ENCODE data around the gene AGBL1. TPM values are rescaled to one million over a fixed set of nuclear protein-coding genes. Genes with fewer than 3 reads are reported as not detected.

AGBL1 gene
- total RNA-seq, 2 donors from 2014 or later, result not detected

- no peak overlapping the region for H3K4me3 ChIP-seq
- no peak for DNase-seq (ENCODE audit: low spot score)
- H3K4me1 ChIP-seq (ENCODE audit: control insufficient read depth in 1 of 2, low read depth in 2 of 2), result no peaks in the 10 kb centered on the region
- no peaks in the 10 kb centered on the region for H3K9me3 ChIP-seq
- ATAC-seq (ENCODE audit: insufficient number of reproducible peaks, low FRiP score, low read depth), result no peak
- H3K27me3 ChIP-seq (replicated peaks; ENCODE audit: insufficient read depth), result no peaks in the 10 kb centered on the region
- no peak overlapping the region for H3K27ac ChIP-seq
- H3K36me3 ChIP-seq, result no peaks in the 10 kb centered on the region
- TF ChIP-seq CTCF (IDR thresholded peaks at IDR 0.05), result no peak
Measured at GRCh38 chr15:86165265-86166211, 85.9 kb downstream of the AGBL1 start.

GRCh38 chr15:86167841-86168240, 88.2 kb downstream of the AGBL1 start:
- ATAC-seq (ENCODE audit: insufficient number of reproducible peaks, low FRiP score, low read depth) (no peak), DNase-seq (ENCODE audit: low spot score) (no peak)
- no peak for TF ChIP-seq CTCF (IDR thresholded peaks at IDR 0.05)

GRCh38 chr15:86178845-86179244, 99.2 kb downstream of the AGBL1 start:
- ATAC-seq (ENCODE audit: insufficient number of reproducible peaks, low FRiP score, low read depth) (no peak), DNase-seq (ENCODE audit: low spot score) (no peak)
- Histone ChIP-seq H3K4me1 (ENCODE audit: control insufficient read depth in 1 of 2, low read depth in 2 of 2) (no peaks in the 10 kb centered on the region), H3K4me3 (no peak overlapping the region), H3K27ac (no peak overlapping the region), H3K27me3 (replicated peaks; ENCODE audit: insufficient read depth) (no peaks in the 10 kb centered on the region), H3K36me3 (no peaks in the 10 kb centered on the region), H3K9me3 (no peaks in the 10 kb centered on the region)
- TF ChIP-seq CTCF (IDR thresholded peaks at IDR 0.05), result no peak

More at GRCh38 chr15:86167841-86168240, 88.2 kb downstream of the AGBL1 start:
- Histone ChIP-seq H3K36me3 (no peaks in the 10 kb centered on the region), H3K27ac (no peak overlapping the region), H3K4me1 (ENCODE audit: control insufficient read depth in 1 of 2, low read depth in 2 of 2) (no peaks in the 10 kb centered on the region), H3K27me3 (replicated peaks; ENCODE audit: insufficient read depth) (no peaks in the 10 kb centered on the region), H3K9me3 (no peaks in the 10 kb centered on the region), H3K4me3 (no peak overlapping the region)

- H3K4me3 ChIP-seq, result no peak overlapping the region
- no peaks in the 10 kb centered on the region for H3K27me3 ChIP-seq (replicated peaks; ENCODE audit: insufficient read depth)
- H3K9me3 ChIP-seq, result no peaks in the 10 kb centered on the region
- H3K4me1 ChIP-seq (ENCODE audit: control insufficient read depth in 1 of 2, low read depth in 2 of 2), result no peaks in the 10 kb centered on the region
- no peaks in the 10 kb centered on the region for H3K36me3 ChIP-seq
- DNase-seq (ENCODE audit: low spot score), result no peak
- no peak for ATAC-seq (ENCODE audit: insufficient number of reproducible peaks, low FRiP score, low read depth)
- H3K27ac ChIP-seq, result no peak overlapping the region
- no peak for TF ChIP-seq CTCF (IDR thresholded peaks at IDR 0.05)
Measured at GRCh38 chr15:86183596-86184491, 104.2 kb downstream of the AGBL1 start.

Data from thoracic aorta (tissue), 2 donors.